SHP77 treated with DMSO at 0.1 percent for 48 hours (cell line): ENCODE data around the gene DDX54.

ENCODE experiments used
- DNase-seq: peaks from one replicate; lab custom pipeline; 2025; lab: John Stamatoyannopoulos, UW

The DDX54 gene

GRCh38 chr12:113162102-113163029 is 22.9 kb downstream of the DDX54 start:
- no peak for DNase-seq

GRCh38 chr12:113161415-113162016 is 23.8 kb downstream of the DDX54 start:
- DNase-seq = no peak

- no peak for DNase-seq
Measured at GRCh38 chr12:113159937-113160336, 25.3 kb downstream of the DDX54 start.

GRCh38 chr12:113158439-113159203 is 26.7 kb downstream of the DDX54 start:
- DNase-seq = no peak

GRCh38 chr12:113157218-113157859 is 27.9 kb downstream of the DDX54 start:
- DNase-seq = no peak

GRCh38 chr12:113155646-113156045 is 29.6 kb downstream of the DDX54 start:
- DNase-seq = no peak

- DNase-seq = no peak
Measured at GRCh38 chr12:113155060-113155459, 30.2 kb downstream of the DDX54 start.

- no peak for DNase-seq
Measured at GRCh38 chr12:113154351-113154973, 30.8 kb downstream of the DDX54 start.

- DNase-seq = peak; percentile 51
Measured at GRCh38 chr12:113152835-113153814, 32.2 kb downstream of the DDX54 start.

GRCh38 chr12:113152196-113152834 is 33.0 kb downstream of the DDX54 start:
- DNase-seq = no peak

GRCh38 chr12:113151655-113152054 is 33.6 kb downstream of the DDX54 start:
- DNase-seq = no peak

- DNase-seq = peak; percentile 11
Measured at GRCh38 chr12:113149361-113150150, 35.7 kb downstream of the DDX54 start, which contains the start of gene CFAP73. TSS of gene CFAP73 (plus strand) at chr12:113149724. CDS start at chr12:113149858, 134 bp downstream.

- DNase-seq = no peak
Measured at GRCh38 chr12:113146999-113147398, 38.3 kb downstream of the DDX54 start.

- DNase-seq = no peak
Measured at GRCh38 chr12:113145720-113146551, 39.3 kb downstream of the DDX54 start.

- no peak for DNase-seq
Measured at GRCh38 chr12:113144806-113145205, 40.5 kb downstream of the DDX54 start.

GRCh38 chr12:113143959-113144358 is 41.3 kb downstream of the DDX54 start:
- DNase-seq = no peak

GRCh38 chr12:113142886-113143332 is 42.4 kb downstream of the DDX54 start:
- DNase-seq = no peak
